GM12878 (cell line): ENCODE data around the gene AKAP7. TPM values are rescaled to one million over a fixed set of nuclear protein-coding genes. Genes with fewer than 3 reads are reported as not detected.

Experiments used
- ATAC-seq: fragments of 200-7000 bp; cut with Tn5 transposase; 3 replicates; pipeline ENCODE4 v1.9.1; 2020; ENCODE audit warnings: mild to moderate bottlenecking, moderate library complexity
- BruUV-seq: library from RNA; stranded (reverse); fragments of 400-500 nt; replicated peaks from 2 replicates; lab custom pipeline; 2021; lab: Mats Ljungman, UMichigan
- CTCF ChIA-PET: fragments of 300-600 bp; sonication (Branson Sonifier 250); formaldehyde crosslinking; extraction: SDS; loops from one replicate; lab custom pipeline; 2021; ENCODE audit warnings: inconsistent platforms; lab: Yijun Ruan, JAX
- POLR2A ChIA-PET: fragments of 350-600 bp; formaldehyde crosslinking; extraction: SDS; loops from one replicate; lab custom pipeline; 2021; ENCODE audit warnings: inconsistent platforms; lab: Charles Lee
- RAD21 ChIA-PET: fragments of 300-600 bp; sonication (Branson Sonifier 250); formaldehyde crosslinking; loops from one replicate; lab custom pipeline; 2023; ENCODE audit warnings: antibody characterized with exemption; ENCODE audit not compliant: unreplicated experiment; lab: Charles Lee
- SMC1A ChIA-PET: fragments of 300-600 bp; sonication (Branson Sonifier 250); formaldehyde crosslinking; loops from one replicate; lab custom pipeline; 2023; ENCODE audit not compliant: unreplicated experiment, uncharacterized antibody; lab: Charles Lee
- DNase-seq: peaks from one replicate; pipeline ENCODE4 v3.0.0-alpha.2; 2011; ENCODE audit warnings: low read depth, low spot score
- FAIRE-seq: peaks from 3 replicates; lab custom pipeline; 2011; peaks lifted over from hg19 to GRCh38; lab: Jason Lieb, UNC
- H2AFZ ChIP-seq: 2 replicates; pipeline ENCODE4 v1.6.0; 2011; ENCODE audit warnings: low read depth, low read length, control low read depth; ENCODE audit not compliant: control insufficient read depth
- H3K27ac ChIP-seq: 2 replicates; pipeline ENCODE4 v1.5.1; 2011; ENCODE audit warnings: control low read depth; ENCODE audit not compliant: control insufficient read depth, insufficient read depth
- H3K27me3 ChIP-seq, 2 experiments: replicated peaks in 1 of 2; 2 replicates each; pipeline versions ENCODE4 v1.6.0 to v1.6.1; 2011; ENCODE audit warnings: low read length in 1 of 2; ENCODE audit not compliant: control insufficient read depth in 2 of 2, insufficient read depth in 2 of 2
- H3K36me3 ChIP-seq, 2 experiments: 2 replicates each; pipeline ENCODE4 v1.5.1; 2011; ENCODE audit warnings: low read length in 1 of 2; ENCODE audit not compliant: control insufficient read depth in 2 of 2, insufficient read depth in 2 of 2
- H3K4me1 ChIP-seq: 2 replicates; pipeline ENCODE4 v1.6.1; 2011; ENCODE audit warnings: mild to moderate bottlenecking, low read length, moderate library complexity, mixed read lengths; ENCODE audit not compliant: control insufficient read depth, insufficient read depth
- H3K4me2 ChIP-seq: 2 replicates; pipeline ENCODE4 v1.6.0; 2011; ENCODE audit warnings: control low read depth; ENCODE audit not compliant: control insufficient read depth, insufficient read depth
- H3K4me3 ChIP-seq: fragments of 200-600 bp; sonication (generic); 2 replicates; pipeline ENCODE4 v1.5.1; 2016
- H3K79me2 ChIP-seq: 2 replicates; pipeline ENCODE4 v1.6.0; 2011; ENCODE audit warnings: low read length; ENCODE audit not compliant: control insufficient read depth, insufficient read depth
- H3K9ac ChIP-seq: 2 replicates; pipeline ENCODE4 v1.8.0; 2011; ENCODE audit warnings: low read length, control low read depth, mixed read lengths; ENCODE audit not compliant: control insufficient read depth, insufficient read depth
- H3K9me3 ChIP-seq: replicated peaks from 3 replicates; pipeline ENCODE4 v1.5.1; 2011; ENCODE audit warnings: mild to moderate bottlenecking, low read length; ENCODE audit not compliant: control insufficient read depth, insufficient read depth
- H4K20me1 ChIP-seq: 2 replicates; pipeline ENCODE4 v1.6.0; 2011; ENCODE audit not compliant: control insufficient read depth, insufficient read depth
- IKZF2 ChIP-seq, 2 experiments: fragments of 450-650 bp; IDR thresholded peaks; 2 replicates each; pipeline ENCODE4 v1.6.1; 2017; ENCODE audit warnings: mild to moderate bottlenecking in 2 of 2, moderate library complexity in 2 of 2
- KDM1A ChIP-seq: fragments of 200-600 bp; sonication (generic); IDR thresholded peaks from 2 replicates; pipeline ENCODE4 v1.6.1; 2016; ENCODE audit warnings: borderline replicate concordance
- POLR2A ChIP-seq: IDR thresholded peaks from 2 replicates; pipeline ENCODE4 v1.6.1; 2011; ENCODE audit warnings: low read depth, mild to moderate bottlenecking, low read length
- TAF1 ChIP-seq: IDR thresholded peaks from 2 replicates; pipeline ENCODE4 v1.6.1; 2011; ENCODE audit warnings: mild to moderate bottlenecking, low read depth, low read length, borderline replicate concordance
- TBL1XR1 ChIP-seq: IDR thresholded peaks from 2 replicates; pipeline ENCODE4 v1.6.1; 2012; ENCODE audit warnings: low read depth, low read length, improper control_type of control experiment
- WGBS: methylation state at CpG from one replicate; pipeline ENCODE4 v1.1.6; 2016; ENCODE audit warnings: low lambda C conversion rate; ENCODE audit not compliant: insufficient replicate concordance, insufficient coverage; ENCODE audit errors: missing lambda C conversion rate; 5-methylcytosine and 5-hydroxymethylcytosine counted together
- in situ Hi-C: fragments of 300-500 bp; cut with MboI; formaldehyde crosslinking; loops from 9 replicates; pipeline ENCODE4 v1.14.3; 2018; ENCODE audit warnings: mixed read lengths
- intact Hi-C: fragments of 100-400 bp; cut with micrococcal nuclease; formaldehyde crosslinking; loops from one replicate; pipeline ENCODE4 v1.14.2; 2022; ENCODE audit not compliant: unreplicated experiment
- polyA plus RNA-seq, 11 experiments: library from polyadenylated mRNA; depleted of rRNA in 4 of 11; unstranded in 6 of 11; stranded (reverse) in 5 of 11; fragments of >200 nt; fragmentation: Nextera tagmentation in 4 of 11; fragmentation: Illumina TruSeq in 1 of 11; extraction: Ambion mirVana in 4 of 11; extraction: Trizol in 1 of 11; gene quantifications; 1 replicate in 1 of 11; 2 replicates in 10 of 11; pipeline versions ENCODE4 v1.2.1 to v1.2.3, GENCODE V29; 2011 to 2016; ENCODE audit warnings: inconsistent platforms in 2 of 11, missing spikeins in 2 of 11, low read depth in 1 of 11
- total RNA-seq, 4 experiments: library from RNA; depleted of rRNA in 3 of 4; stranded (reverse); fragments of >200 nt in 3 of 4; fragmentation: Illumina TruSeq in 1 of 4; extraction: Trizol in 1 of 4; gene quantifications; 2 replicates each; pipeline versions ENCODE4 v1.2.1 to v1.2.3, GENCODE V29; 2013 to 2021

The AKAP7 gene
- total and polyA plus RNA-seq, 10 of the 15 experiments (the other 5 are each of a cell fraction or from before 2014, with no cell fraction given): 0.06 to 0.58 (median 0.28) TPM; not detected in 1

DNA sequence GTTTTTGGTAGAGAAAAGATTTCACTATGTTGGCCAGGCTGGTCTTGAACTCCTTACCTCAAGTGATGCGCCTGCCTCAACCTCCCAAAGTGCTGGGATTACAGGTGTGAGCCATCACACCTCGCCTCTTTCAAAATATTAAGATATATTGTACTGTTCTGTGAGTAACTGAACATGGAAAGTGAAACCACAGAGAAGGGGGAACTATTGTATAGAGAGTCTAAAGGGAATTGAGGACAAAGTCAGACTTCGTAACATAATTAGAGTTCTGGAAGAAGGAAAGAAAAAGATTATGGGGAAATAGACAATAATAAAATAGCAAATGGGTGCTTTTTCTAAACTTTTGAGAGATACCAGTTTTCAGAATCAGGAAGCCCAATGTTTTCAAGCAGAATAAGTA, 17.4 kb upstream of the AKAP7 start:
- SMC1A ChIA-PET: interaction anchor here (1.1 to 14.6 kb wide), 9 partner anchors 10 to 796 kb away, joined by 3 to 301 read pairs (median 6); no protein-coding TSS in a partner anchor
- BruUV-seq: no TSS peak
- no peaks in the 10 kb centered on the region for H3K79me2 ChIP-seq
- no peaks in the 10 kb centered on the region for H3K27me3 ChIP-seq
- H3K27ac ChIP-seq: no peak overlapping the region
- in situ Hi-C loops (loop anchor here (5.0 kb wide), 1 partner anchor 231 kb away; no protein-coding TSS in a partner anchor), intact Hi-C loops (loop anchor here (5.0 kb wide), 1 partner anchor 171 kb away; no protein-coding TSS in a partner anchor)
- no peak overlapping the region for H3K4me2 ChIP-seq
- H4K20me1 ChIP-seq: no peaks in the 10 kb centered on the region
- POLR2A ChIA-PET: no interaction called here
- CTCF ChIA-PET: interaction anchor here (0.8 to 11.7 kb wide), 7 partner anchors 10 to 413 kb away, joined by 3 to 365 read pairs (median 5); no protein-coding TSS in a partner anchor
- no peaks in the 10 kb centered on the region for H3K9me3 ChIP-seq
- no peak overlapping the region for H3K4me3 ChIP-seq
- H3K9ac ChIP-seq: no peak overlapping the region
- ATAC-seq (peak; percentile 61; the same call in 2 of the 3 replicates), FAIRE-seq (no peak), DNase-seq (no peak)
- no peak overlapping the region for H2AFZ ChIP-seq
- RAD21 ChIA-PET: interaction anchor here (1.7 to 7.1 kb wide), 4 partner anchors 11 to 232 kb away, joined by 4 to 104 read pairs (median 22); no protein-coding TSS in a partner anchor
- WGBS: 51% methylated on average over 3 of the region's 3 CpGs
- TF ChIP-seq KDM1A: no peak
- TF ChIP-seq IKZF2 (IDR thresholded peaks at IDR 0.05): peak in 1 of 2 experiments; percentile 23; a peak in 1 of 4 replicates
- H3K36me3 ChIP-seq: no peaks in the 10 kb centered on the region
- H3K4me1 ChIP-seq: no peaks in the 10 kb centered on the region

DNA sequence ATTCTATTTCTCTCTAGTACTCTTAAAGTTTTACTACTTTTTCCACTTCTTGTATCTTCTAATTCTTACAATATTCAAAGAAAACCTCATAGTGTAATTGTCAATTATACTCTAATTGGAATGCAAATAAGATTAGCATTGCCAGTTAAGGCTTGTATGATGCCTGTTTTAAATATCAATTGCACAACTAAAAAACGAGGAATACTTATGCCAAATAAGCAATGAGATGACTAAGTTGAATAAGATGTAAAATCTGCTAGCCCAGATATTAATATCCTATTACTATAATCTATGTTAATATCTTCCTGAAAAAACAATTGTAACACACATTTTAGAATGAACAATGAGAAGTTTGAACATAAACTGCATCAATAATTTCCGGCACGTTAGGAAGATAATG, 13.3 kb upstream of the AKAP7 start:
- intact Hi-C loops: no loop called here
- Histone ChIP-seq H3K4me3 (no peak overlapping the region), H4K20me1 (no peaks in the 10 kb centered on the region), H3K9me3 (no peaks in the 10 kb centered on the region), H3K4me2 (no peak overlapping the region), H3K27me3 (no peaks in the 10 kb centered on the region; a peak in 1 of 4 replicates), H3K4me1 (no peaks in the 10 kb centered on the region), H2AFZ (no peak overlapping the region), H3K27ac (no peak overlapping the region), H3K9ac (no peak overlapping the region), H3K36me3 (no peaks in the 10 kb centered on the region), H3K79me2 (no peaks in the 10 kb centered on the region)
- TF ChIP-seq TBL1XR1 (no peak), POLR2A (no peak), TAF1 (no peak)
- DNase-seq (no peak), FAIRE-seq (no peak), ATAC-seq (no peak)
- WGBS: 20% methylated on average over 3 of the region's 3 CpGs
- ChIA-PET POLR2A (no interaction called here), RAD21 (no interaction called here), CTCF (interaction anchor here (1.0 kb wide), 1 partner anchor 16 kb away, joined by 3 read pairs; no protein-coding TSS in a partner anchor), SMC1A (interaction anchor here (14.6 kb wide), 1 partner anchor 234 kb away, joined by 301 read pairs; no protein-coding TSS in a partner anchor)
- BruUV-seq: no TSS peak
- in situ Hi-C loops: no loop called here
